SJSA1 (cell line): ENCODE results near the gene AAK1. TPM values are rescaled to one million over a fixed set of nuclear protein-coding genes. Genes with fewer than 3 reads are reported as not detected.

Experiments
- DNase-seq, 2 experiments: peaks; one replicate each; pipeline ENCODE4 v3.0.0-alpha.2; 2015 to 2020; ENCODE audit warnings: low spot score in 2 of 2, low read depth in 1 of 2
- H3K27ac ChIP-seq: fragments of 250-450 bp; sonication (Bioruptor Pico); 2 replicates; pipeline ENCODE4 v1.5.1; 2020; ENCODE audit warnings: mild to moderate bottlenecking, moderate library complexity
- H3K27me3 ChIP-seq: fragments of 250-450 bp; sonication (Bioruptor Pico); replicated peaks from 2 replicates; pipeline ENCODE4 v1.5.1; 2020; ENCODE audit warnings: mild to moderate bottlenecking, moderate library complexity
- H3K36me3 ChIP-seq: fragments of 250-450 bp; sonication (Bioruptor Pico); 2 replicates; pipeline ENCODE4 v1.5.1; 2020; ENCODE audit warnings: mild to moderate bottlenecking
- H3K4me1 ChIP-seq: fragments of 250-450 bp; sonication (Bioruptor Pico); replicated peaks from 2 replicates; pipeline ENCODE4 v1.6.1; 2021; ENCODE audit warnings: mild to moderate bottlenecking
- H3K4me3 ChIP-seq: fragments of 250-450 bp; sonication (Bioruptor Pico); 2 replicates; pipeline ENCODE4 v1.5.1; 2020; ENCODE audit warnings: mild to moderate bottlenecking
- H3K9me3 ChIP-seq: fragments of 250-450 bp; sonication (Bioruptor Pico); replicated peaks from 2 replicates; pipeline ENCODE4 v1.5.1; 2020; ENCODE audit warnings: mild to moderate bottlenecking
- total RNA-seq: library from RNA; depleted of rRNA; stranded (reverse); fragments of >200 nt; shearing (Covaris generic); gene quantifications from 2 replicates; pipeline ENCODE4 v1.2.3, GENCODE V29; 2014

The AAK1 gene
- total RNA-seq, 1 experiment from 2014 or later: 84.9 TPM

- H3K4me3 ChIP-seq: no peak overlapping the region
- no peaks in the 10 kb centered on the region; the same call in 1 of the 2 replicates for H3K9me3 ChIP-seq
- no peaks in the 10 kb centered on the region for H3K4me1 ChIP-seq
- peaks cover 93% of the 10 kb centered on the region for H3K36me3 ChIP-seq
- DNase-seq: no peak
- no peak overlapping the region for H3K27ac ChIP-seq
- H3K27me3 ChIP-seq: no peaks in the 10 kb centered on the region
Observed at GRCh38 chr2:69509011-69509749, 134.4 kb downstream of the AAK1 start.

- no peaks in the 10 kb centered on the region; the same call in 1 of the 2 replicates for H3K9me3 ChIP-seq
- no peak overlapping the region for H3K4me3 ChIP-seq
- no peaks in the 10 kb centered on the region for H3K4me1 ChIP-seq
- H3K27ac ChIP-seq: no peak overlapping the region
- H3K36me3 ChIP-seq: peaks cover 84% of the 10 kb centered on the region
- DNase-seq: no peak
- H3K27me3 ChIP-seq: no peaks in the 10 kb centered on the region
Observed at GRCh38 chr2:69505710-69506109, 137.8 kb downstream of the AAK1 start.

GRCh38 chr2:69501301-69501700, 142.2 kb downstream of the AAK1 start:
- Histone ChIP-seq H3K27me3 (no peaks in the 10 kb centered on the region), H3K4me1 (no peaks in the 10 kb centered on the region), H3K9me3 (no peaks in the 10 kb centered on the region), H3K4me3 (no peak overlapping the region), H3K27ac (no peak overlapping the region), H3K36me3 (peaks cover 71% of the 10 kb centered on the region)
- no peak for DNase-seq

GRCh38 chr2:69499966-69500365, 143.6 kb downstream of the AAK1 start:
- DNase-seq: no peak
- H3K9me3 ChIP-seq: no peaks in the 10 kb centered on the region
- no peaks in the 10 kb centered on the region for H3K27me3 ChIP-seq
- H3K27ac ChIP-seq: no peak overlapping the region
- H3K4me3 ChIP-seq: no peak overlapping the region
- H3K4me1 ChIP-seq: no peaks in the 10 kb centered on the region
- H3K36me3 ChIP-seq: peaks cover 63% of the 10 kb centered on the region

DNA sequence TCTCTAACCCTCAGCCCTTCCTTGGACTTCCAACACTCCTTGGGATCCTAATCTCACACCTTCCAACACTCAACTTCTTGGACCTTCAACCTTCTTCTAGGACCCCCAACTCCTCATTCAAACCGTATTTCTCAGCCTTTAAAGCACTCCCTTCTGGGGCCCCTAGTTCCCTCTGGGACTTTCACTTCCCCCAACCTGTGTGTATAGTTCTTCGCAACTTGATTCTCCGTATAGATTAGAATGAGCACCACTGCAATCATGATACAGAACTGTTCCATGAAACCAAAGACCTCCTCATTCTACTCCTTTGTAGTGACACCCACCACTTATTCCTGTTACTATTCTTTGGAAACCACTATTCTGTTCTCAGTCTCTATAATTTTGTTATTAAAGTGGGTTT, 144.3 kb downstream of the AAK1 start:
- no peak for DNase-seq
- no peaks in the 10 kb centered on the region for H3K27me3 ChIP-seq
- no peaks in the 10 kb centered on the region for H3K9me3 ChIP-seq
- no peak overlapping the region for H3K27ac ChIP-seq
- no peaks in the 10 kb centered on the region for H3K4me1 ChIP-seq
- peaks cover 64% of the 10 kb centered on the region for H3K36me3 ChIP-seq
- H3K4me3 ChIP-seq: no peak overlapping the region

- Histone ChIP-seq H3K4me1 (no peaks in the 10 kb centered on the region), H3K4me3 (no peak overlapping the region), H3K36me3 (peaks cover 60% of the 10 kb centered on the region), H3K27ac (no peak overlapping the region), H3K9me3 (no peaks in the 10 kb centered on the region), H3K27me3 (no peaks in the 10 kb centered on the region)
- no peak for DNase-seq
Observed at GRCh38 chr2:69495861-69496260, 147.7 kb downstream of the AAK1 start.

GRCh38 chr2:69495008-69495407, 148.5 kb downstream of the AAK1 start:
- no peaks in the 10 kb centered on the region for H3K27me3 ChIP-seq
- H3K9me3 ChIP-seq: no peaks in the 10 kb centered on the region
- H3K36me3 ChIP-seq: peaks cover 62% of the 10 kb centered on the region
- no peak overlapping the region for H3K4me3 ChIP-seq
- DNase-seq: no peak
- H3K27ac ChIP-seq: no peak overlapping the region
- no peaks in the 10 kb centered on the region for H3K4me1 ChIP-seq

DNA sequence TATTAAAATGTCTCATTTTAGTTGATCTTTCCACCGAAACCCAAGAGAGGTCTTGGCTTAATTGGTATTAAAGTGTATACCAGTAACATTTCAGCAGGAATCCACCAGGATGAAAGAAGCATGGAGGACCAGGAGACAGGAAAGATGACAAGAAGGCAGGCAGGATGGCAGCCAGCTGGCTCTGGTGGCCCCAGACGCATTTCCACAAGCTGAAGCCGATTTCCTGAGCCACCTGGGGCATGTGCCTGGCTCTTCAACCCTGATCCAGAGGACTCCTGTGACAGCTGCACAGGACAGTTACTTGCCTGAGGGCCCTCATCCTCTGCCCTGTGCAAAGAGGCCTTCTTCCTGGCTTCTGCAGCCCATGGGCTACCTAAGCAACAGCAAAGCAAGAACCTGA, 149.4 kb downstream of the AAK1 start:
- no peak for DNase-seq
- peaks cover 60% of the 10 kb centered on the region for H3K36me3 ChIP-seq
- no peak overlapping the region for H3K27ac ChIP-seq
- no peak overlapping the region for H3K4me3 ChIP-seq
- H3K27me3 ChIP-seq: no peaks in the 10 kb centered on the region
- no peaks in the 10 kb centered on the region for H3K9me3 ChIP-seq
- H3K4me1 ChIP-seq: no peaks in the 10 kb centered on the region

GRCh38 chr2:69493268-69493667, 150.3 kb downstream of the AAK1 start:
- Histone ChIP-seq H3K27me3 (no peaks in the 10 kb centered on the region), H3K27ac (no peak overlapping the region), H3K36me3 (peaks cover 60% of the 10 kb centered on the region), H3K4me3 (no peak overlapping the region), H3K9me3 (no peaks in the 10 kb centered on the region), H3K4me1 (no peaks in the 10 kb centered on the region)
- no peak for DNase-seq

DNA sequence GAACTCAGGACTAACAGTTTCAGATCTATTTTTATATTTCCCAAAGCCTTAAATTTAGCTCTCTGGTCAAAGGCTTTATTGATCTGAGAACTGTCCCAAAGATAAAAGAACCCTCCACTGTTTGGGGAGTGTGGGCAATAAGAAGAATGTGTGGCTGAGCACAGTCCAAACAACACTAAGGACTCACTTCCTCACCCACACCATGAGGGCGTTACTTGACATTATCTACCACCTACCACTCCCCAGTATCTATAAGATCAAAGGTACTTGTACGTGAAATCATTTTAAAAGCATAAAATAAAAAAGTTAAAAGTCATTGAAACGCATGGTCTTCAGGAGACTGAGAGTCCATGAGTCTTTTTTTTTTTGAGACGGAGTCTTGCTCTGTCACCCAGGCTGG, 151.7 kb downstream of the AAK1 start:
- H3K36me3 ChIP-seq: peaks cover 68% of the 10 kb centered on the region
- no peaks in the 10 kb centered on the region for H3K27me3 ChIP-seq
- no peaks in the 10 kb centered on the region for H3K9me3 ChIP-seq
- no peak overlapping the region for H3K27ac ChIP-seq
- H3K4me1 ChIP-seq: no peaks in the 10 kb centered on the region
- H3K4me3 ChIP-seq: no peak overlapping the region
- DNase-seq: no peak

DNA sequence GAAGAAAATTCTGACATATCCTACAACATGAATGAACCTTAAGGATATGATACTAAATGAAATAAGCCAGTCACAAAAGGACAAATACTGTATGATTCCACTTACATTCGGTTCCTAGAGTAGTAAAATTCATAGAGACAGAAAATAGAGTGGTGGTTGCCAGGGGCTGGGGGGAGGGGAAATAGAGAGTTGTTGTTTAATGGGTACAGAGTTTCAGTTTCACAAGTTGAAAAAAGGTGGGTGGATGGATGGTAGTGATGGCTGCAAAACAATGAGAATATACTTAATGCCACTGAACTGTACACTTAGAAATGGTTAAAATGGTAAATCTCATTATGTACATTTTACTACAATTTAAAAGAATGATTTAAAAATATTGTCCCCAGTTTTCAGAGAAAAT, 153.1 kb downstream of the AAK1 start:
- no peaks in the 10 kb centered on the region for H3K9me3 ChIP-seq
- peaks cover 67% of the 10 kb centered on the region for H3K36me3 ChIP-seq
- no peak for DNase-seq
- H3K4me3 ChIP-seq: no peak overlapping the region
- no peaks in the 10 kb centered on the region for H3K27me3 ChIP-seq
- H3K4me1 ChIP-seq: no peaks in the 10 kb centered on the region
- H3K27ac ChIP-seq: no peak overlapping the region

GRCh38 chr2:69489793-69490192, 153.7 kb downstream of the AAK1 start:
- H3K4me3 ChIP-seq: no peak overlapping the region
- peaks cover 70% of the 10 kb centered on the region for H3K36me3 ChIP-seq
- H3K4me1 ChIP-seq: no peaks in the 10 kb centered on the region
- no peaks in the 10 kb centered on the region for H3K9me3 ChIP-seq
- DNase-seq: no peak
- H3K27me3 ChIP-seq: no peaks in the 10 kb centered on the region
- no peak overlapping the region for H3K27ac ChIP-seq

GRCh38 chr2:69483696-69484095, 159.8 kb downstream of the AAK1 start:
- Histone ChIP-seq H3K27me3 (no peaks in the 10 kb centered on the region), H3K4me1 (peaks cover 5% of the 10 kb centered on the region; the same call in 1 of the 2 replicates), H3K27ac (no peak overlapping the region), H3K4me3 (no peak overlapping the region), H3K9me3 (no peaks in the 10 kb centered on the region), H3K36me3 (peaks cover 41% of the 10 kb centered on the region)
- DNase-seq: no peak

DNA sequence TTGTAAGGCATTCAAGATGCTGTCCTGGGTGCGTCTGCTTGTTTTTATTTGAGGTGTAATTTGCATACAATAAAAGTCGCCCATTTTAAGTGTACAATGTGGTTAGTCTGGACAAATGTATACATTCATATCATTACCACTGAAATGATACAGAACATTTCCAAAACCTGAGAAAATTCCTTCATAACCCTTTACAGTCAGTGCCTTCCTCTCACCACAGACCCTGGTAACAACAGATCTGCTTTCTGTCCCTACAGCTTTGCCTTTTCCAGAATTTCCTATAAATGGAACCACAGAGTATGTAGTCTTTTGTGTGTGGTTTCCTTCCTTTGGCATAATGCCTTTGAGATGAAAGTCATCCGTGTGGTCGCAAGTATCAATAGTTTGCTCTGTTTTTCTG, 160.5 kb downstream of the AAK1 start:
- DNase-seq: peak in 1 of 2 experiments; percentile 18
- Histone ChIP-seq H3K27ac (no peak overlapping the region), H3K36me3 (peaks cover 34% of the 10 kb centered on the region), H3K9me3 (no peaks in the 10 kb centered on the region), H3K4me3 (no peak overlapping the region), H3K27me3 (no peaks in the 10 kb centered on the region), H3K4me1 (peaks cover 5% of the 10 kb centered on the region; the same call in 1 of the 2 replicates)

DNA sequence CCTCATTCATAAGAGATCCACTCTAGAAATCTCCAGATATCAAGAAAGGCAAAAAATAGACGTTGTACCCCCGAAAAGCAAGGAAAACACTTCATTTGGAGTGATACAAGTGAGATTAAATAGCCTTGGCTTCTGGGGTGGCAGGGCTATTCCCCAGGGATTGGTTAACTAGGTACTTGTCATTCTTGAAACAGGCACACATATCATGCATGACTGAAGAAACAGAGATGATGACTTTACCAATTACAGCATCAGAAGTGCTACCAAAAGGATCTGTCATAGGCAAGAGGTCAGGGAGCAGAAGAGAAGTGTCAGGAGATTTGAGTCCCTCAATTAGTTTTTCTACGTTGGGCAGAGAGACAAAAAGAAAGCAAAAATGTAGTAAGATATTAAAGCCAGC, 161.1 kb downstream of the AAK1 start:
- Histone ChIP-seq H3K36me3 (peaks cover 32% of the 10 kb centered on the region), H3K4me3 (no peak overlapping the region), H3K4me1 (peaks cover 5% of the 10 kb centered on the region; the same call in 1 of the 2 replicates), H3K27me3 (no peaks in the 10 kb centered on the region), H3K9me3 (no peaks in the 10 kb centered on the region), H3K27ac (no peak overlapping the region)
- no peak for DNase-seq
